ENCODE results near the gene KANSL1L. TPM values are rescaled to one million over a fixed set of nuclear protein-coding genes. Genes with fewer than 3 reads are reported as not detected.

The KANSL1L gene
- total and polyA plus RNA-seq, 8 donors = 2.6 to 128 (median 19.6) TPM

DNA sequence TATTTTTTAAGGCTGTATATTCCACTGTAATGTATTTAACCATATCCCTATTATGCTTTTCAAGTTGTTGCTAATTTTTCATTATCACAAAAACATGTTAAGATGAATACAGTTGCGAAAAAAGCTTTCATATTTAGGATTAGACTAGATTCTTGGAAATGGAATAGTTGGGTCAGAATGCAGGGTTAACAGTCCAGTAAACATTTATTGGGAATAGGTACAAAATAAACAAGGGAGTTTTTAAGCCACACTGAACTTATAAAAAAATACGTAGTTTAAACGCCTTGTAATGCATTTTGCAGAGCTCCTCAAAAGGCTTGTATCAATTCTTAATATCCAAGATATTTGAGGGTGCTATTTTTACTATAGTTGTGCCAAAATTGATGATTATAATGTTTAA lies 133.1 kb downstream of the KANSL1L start:
- Histone ChIP-seq H3K9me3 (no peaks in the 10 kb centered on the region), H3K4me3 (no peak overlapping the region), H3K36me3 (peaks cover 0 to 28% (median 18%) of the 10 kb centered on the region in 4 donors), H3K27ac (no peak overlapping the region), H3K27me3 (no peaks in the 10 kb centered on the region), H3K4me1 (no peaks in the 10 kb centered on the region)
- WGBS, 5 donors = 51 to 78% (median 65%) methylated on average over 3 of the region's 3 CpGs
- intact Hi-C loops (cut with DNase I; ENCODE audit: low total_unique reads) = no loop called here
- no peak for DNase-seq
- TF ChIP-seq CTCF (IDR thresholded peaks at IDR 0.05) (no peak), EP300 (IDR thresholded peaks at IDR 0.05) (no peak), POLR2A (IDR thresholded peaks at IDR 0.05) (no peak), POLR2AphosphoS5 (IDR thresholded peaks at IDR 0.05) (no peak)

DNA sequence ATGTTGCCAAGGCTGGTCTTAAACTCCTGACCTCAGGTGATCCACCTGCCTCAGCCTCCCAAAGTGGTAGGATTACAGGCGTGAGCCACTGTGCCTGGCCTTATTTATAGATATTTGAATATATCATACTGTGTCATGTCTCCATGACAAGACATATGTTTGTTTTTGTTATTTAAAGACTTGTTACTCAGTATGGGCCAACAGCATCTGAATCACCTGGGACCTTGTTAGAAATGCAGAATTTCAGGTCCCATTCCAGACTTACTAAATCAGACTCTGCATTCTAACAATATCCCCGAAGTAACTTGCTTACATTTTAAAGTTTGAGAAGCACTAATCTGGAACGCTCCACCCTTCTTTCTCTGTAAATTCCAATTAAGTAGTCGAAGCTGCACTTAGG lies 135.5 kb downstream of the KANSL1L start:
- peaks cover 0 to 20% (median 12%) of the 10 kb centered on the region in 4 donors for H3K36me3 ChIP-seq
- no peaks in the 10 kb centered on the region for H3K4me1 ChIP-seq
- no peaks in the 10 kb centered on the region for H3K9me3 ChIP-seq
- no peak for TF ChIP-seq POLR2AphosphoS5 (IDR thresholded peaks at IDR 0.05)
- no peak for TF ChIP-seq POLR2A (IDR thresholded peaks at IDR 0.05)
- TF ChIP-seq EP300 (IDR thresholded peaks at IDR 0.05) = no peak
- TF ChIP-seq CTCF (IDR thresholded peaks at IDR 0.05) = no peak
- no peaks in the 10 kb centered on the region for H3K27me3 ChIP-seq
- H3K27ac ChIP-seq = no peak overlapping the region
- no peak for DNase-seq
- WGBS, 5 donors = 91 to 97% (median 94%) methylated on average over 4 of the region's 4 CpGs
- intact Hi-C loops (cut with DNase I; ENCODE audit: low total_unique reads) = no loop called here
- H3K4me3 ChIP-seq = no peak overlapping the region

DNA sequence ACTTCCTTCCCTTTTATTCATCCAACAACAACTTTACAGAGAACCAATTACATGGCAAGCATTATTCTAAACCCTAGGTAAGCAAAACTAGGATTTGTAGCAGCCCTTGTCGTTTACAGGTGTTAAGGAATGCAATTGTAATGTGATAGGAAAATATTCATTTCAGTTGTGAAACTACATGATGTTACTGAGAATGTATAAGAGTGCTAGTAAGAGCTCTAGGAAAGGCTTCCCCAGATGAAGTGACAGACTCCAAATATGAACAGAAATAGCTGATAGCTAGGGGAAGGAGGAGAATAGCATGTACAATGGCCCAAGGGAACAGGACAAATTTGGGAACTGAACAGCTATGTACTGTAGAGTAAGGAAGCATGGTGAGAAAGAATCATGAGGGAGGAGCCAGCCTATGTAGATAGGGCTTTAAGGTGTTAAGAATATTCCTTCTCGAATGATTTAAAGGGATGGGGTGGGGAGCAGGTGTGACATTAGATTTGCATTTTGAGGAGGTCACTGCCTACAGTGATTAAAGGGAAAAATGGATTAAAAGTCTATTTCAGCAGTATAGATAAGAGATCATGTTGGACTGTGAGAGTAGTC lies 137.0 kb downstream of the KANSL1L start:
- no peak for TF ChIP-seq EP300 (IDR thresholded peaks at IDR 0.05)
- no peak for TF ChIP-seq POLR2AphosphoS5 (IDR thresholded peaks at IDR 0.05)
- TF ChIP-seq CTCF (IDR thresholded peaks at IDR 0.05) = no peak
- TF ChIP-seq POLR2A (IDR thresholded peaks at IDR 0.05) = no peak
- Histone ChIP-seq H3K36me3 (peaks cover 0 to 20% (median 8%) of the 10 kb centered on the region in 4 donors), H3K4me3 (no peak overlapping the region), H3K27ac (no peak overlapping the region), H3K4me1 (no peaks in the 10 kb centered on the region), H3K27me3 (no peaks in the 10 kb centered on the region), H3K9me3 (no peaks in the 10 kb centered on the region)
- WGBS, 5 donors = 74 to 83% (median 81%) methylated on average over 2 of the region's 2 CpGs
- intact Hi-C loops (cut with DNase I; ENCODE audit: low total_unique reads) = no loop called here
- no peak for DNase-seq

DNA sequence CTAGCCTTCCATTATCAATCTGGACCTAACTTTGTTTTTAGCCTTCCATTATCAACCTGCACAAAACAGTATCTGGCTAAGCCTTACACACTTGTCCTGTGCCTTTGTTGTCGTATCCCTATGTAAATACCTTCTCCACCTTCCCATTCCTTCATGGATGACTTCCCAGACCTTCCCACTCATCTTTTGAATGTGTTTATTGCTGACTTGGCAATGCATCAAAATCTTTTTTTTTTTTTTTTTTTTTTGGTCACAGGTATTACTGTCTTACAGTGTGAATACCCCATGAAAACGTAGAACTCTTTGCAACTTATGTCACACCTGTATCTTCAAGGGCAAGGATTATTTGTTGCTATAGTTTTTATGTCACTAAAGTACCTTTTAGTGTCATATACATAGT lies 143.0 kb downstream of the KANSL1L start:
- Histone ChIP-seq H3K27me3 (no peaks in the 10 kb centered on the region), H3K4me1 (no peaks in the 10 kb centered on the region), H3K4me3 (no peak overlapping the region), H3K27ac (no peak overlapping the region), H3K36me3 (peaks cover 10 to 66% (median 57%) of the 10 kb centered on the region in 4 donors), H3K9me3 (no peaks in the 10 kb centered on the region)
- intact Hi-C loops (cut with DNase I; ENCODE audit: low total_unique reads) = no loop called here
- 66 to 89% (median 76%) methylated on average over 2 of the region's 2 CpGs for WGBS, 5 donors
- no peak for DNase-seq
- TF ChIP-seq CTCF (IDR thresholded peaks at IDR 0.05) (no peak), POLR2A (IDR thresholded peaks at IDR 0.05) (no peak), EP300 (IDR thresholded peaks at IDR 0.05) (no peak), POLR2AphosphoS5 (IDR thresholded peaks at IDR 0.05) (no peak)
